ENCODE results near the gene NFASC. TPM values are rescaled to one million over a fixed set of nuclear protein-coding genes. Genes with fewer than 3 reads are reported as not detected.
A peak's percentile ranks its signal among the peaks of the same experiment; 100 is the strongest.

NFASC gene
- total RNA-seq, 5 donors from 2014 or later (not counting 1 experiment from before 2014, with no cell fraction given), result 0.13 to 0.35 (median 0.19) TPM; not detected in 2

DNA sequence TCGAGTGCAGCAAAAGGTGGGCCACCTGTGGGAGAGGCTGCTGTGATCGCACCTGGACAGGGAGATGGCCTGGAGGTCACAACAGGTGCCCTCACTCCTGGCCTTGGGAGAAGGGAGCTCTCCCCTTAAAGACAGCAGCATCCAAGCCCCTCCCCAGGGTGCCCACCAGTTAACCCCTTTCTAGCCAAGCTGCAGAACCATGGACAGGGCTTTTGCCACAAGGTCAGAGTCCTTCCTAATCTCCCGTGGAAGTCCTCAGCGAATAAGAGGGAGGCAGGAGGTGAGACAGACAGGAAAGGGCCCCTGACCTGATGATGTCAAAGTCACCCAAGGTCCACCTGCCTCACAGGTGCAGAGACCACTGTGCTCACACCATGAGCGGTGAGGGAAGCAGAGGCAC is 174.1 kb downstream of the NFASC start:
- Histone ChIP-seq H3K9me3 (no peaks in the 10 kb centered on the region), H3K27me3 (replicated peaks in 1 of 2; ENCODE audit: control insufficient read depth in 2 of 2, extremely low read depth in 1 of 2, insufficient read depth in 2 of 2, low read length in 1 of 2) (peaks cover 5 to 76% of the 10 kb centered on the region in 2 experiments), H3K4me3 (ENCODE audit: control insufficient read depth in 1 of 2, extremely low read depth in 1 of 2, low read length in 1 of 2) (no peak overlapping the region), H3K4me1 (ENCODE audit: control insufficient read depth in 1 of 2, extremely low read depth in 1 of 2, insufficient read depth in 2 of 2, low read length in 2 of 2) (peaks cover 0 to 2% of the 10 kb centered on the region in 2 experiments), H3K27ac (ENCODE audit: low read length) (no peak overlapping the region), H3K36me3 (ENCODE audit: control insufficient read depth in 2 of 2, extremely low read depth in 1 of 2, insufficient read depth in 1 of 2, low read length in 1 of 2) (no peaks in the 10 kb centered on the region)
- ChIA-PET POLR2A (no interaction called here), CTCF (no interaction called here)
- ATAC-seq (replicated peaks in 1 of 4) (no peak), DNase-seq (no peak)
- H3K27me3 Mint-ChIP-seq, result peaks cover 40 to 61% of the 10 kb centered on the region in 2 donors
- no peaks in the 10 kb centered on the region for H3K9me3 Mint-ChIP-seq
- H3K4me3 Mint-ChIP-seq, result no peak overlapping the region
- H3K4me1 Mint-ChIP-seq, result no peaks in the 10 kb centered on the region
- H3K27ac Mint-ChIP-seq, result no peak overlapping the region
- no peaks in the 10 kb centered on the region for H3K36me3 Mint-ChIP-seq
- 45% methylated on average over 3 of the region's 5 CpGs for WGBS (ENCODE audit: insufficient coverage)

- no peaks in the 10 kb centered on the region for H3K9me3 ChIP-seq
- H3K4me3 Mint-ChIP-seq, result no peak overlapping the region
- ChIA-PET CTCF (no interaction called here), POLR2A (no interaction called here)
- no peak overlapping the region for H3K27ac ChIP-seq (ENCODE audit: low read length)
- H3K4me1 ChIP-seq (ENCODE audit: control insufficient read depth in 1 of 2, extremely low read depth in 1 of 2, insufficient read depth in 2 of 2, low read length in 2 of 2), result peaks cover 0 to 2% of the 10 kb centered on the region in 2 experiments
- no peaks in the 10 kb centered on the region for H3K9me3 Mint-ChIP-seq
- peak overlapping the region in 1 of 2 donors; percentile 20 for H3K27ac Mint-ChIP-seq
- no peaks in the 10 kb centered on the region for H3K36me3 Mint-ChIP-seq
- peaks cover 5 to 73% of the 10 kb centered on the region in 2 experiments for H3K27me3 ChIP-seq (replicated peaks in 1 of 2; ENCODE audit: control insufficient read depth in 2 of 2, extremely low read depth in 1 of 2, insufficient read depth in 2 of 2, low read length in 1 of 2)
- DNase-seq (no peak), ATAC-seq (replicated peaks in 1 of 4) (no peak)
- no peaks in the 10 kb centered on the region for H3K36me3 ChIP-seq (ENCODE audit: control insufficient read depth in 2 of 2, extremely low read depth in 1 of 2, insufficient read depth in 1 of 2, low read length in 1 of 2)
- peaks cover 40 to 58% of the 10 kb centered on the region in 2 donors for H3K27me3 Mint-ChIP-seq
- no peaks in the 10 kb centered on the region for H3K4me1 Mint-ChIP-seq
- 45% methylated on average over 9 of the region's 11 CpGs for WGBS (ENCODE audit: insufficient coverage)
- no peak overlapping the region for H3K4me3 ChIP-seq (ENCODE audit: control insufficient read depth in 1 of 2, extremely low read depth in 1 of 2, low read length in 1 of 2)
These were observed 174.5 kb downstream of the NFASC start for GRCh38 chr1:205045146-205045545.

GRCh38 chr1:205046870-205047269 is 176.2 kb downstream of the NFASC start:
- CTCF ChIA-PET, result no interaction called here
- Histone ChIP-seq H3K27ac (ENCODE audit: low read length) (no peak overlapping the region), H3K9me3 (no peaks in the 10 kb centered on the region), H3K4me3 (ENCODE audit: control insufficient read depth in 1 of 2, extremely low read depth in 1 of 2, low read length in 1 of 2) (no peak overlapping the region), H3K36me3 (ENCODE audit: control insufficient read depth in 2 of 2, extremely low read depth in 1 of 2, insufficient read depth in 1 of 2, low read length in 1 of 2) (no peaks in the 10 kb centered on the region), H3K4me1 (ENCODE audit: control insufficient read depth in 1 of 2, extremely low read depth in 1 of 2, insufficient read depth in 2 of 2, low read length in 2 of 2) (peaks cover 0 to 2% of the 10 kb centered on the region in 2 experiments), H3K27me3 (replicated peaks in 1 of 2; ENCODE audit: control insufficient read depth in 2 of 2, extremely low read depth in 1 of 2, insufficient read depth in 2 of 2, low read length in 1 of 2) (peaks cover 5 to 68% of the 10 kb centered on the region in 2 experiments)
- Mint-ChIP-seq H3K9me3 (no peaks in the 10 kb centered on the region), H3K27me3 (peaks cover 32 to 44% of the 10 kb centered on the region in 2 donors), H3K4me3 (no peak overlapping the region), H3K36me3 (no peaks in the 10 kb centered on the region), H3K27ac (no peak overlapping the region), H3K4me1 (no peaks in the 10 kb centered on the region)
- DNase-seq (no peak), ATAC-seq (replicated peaks in 1 of 4) (no peak)
- POLR2A ChIA-PET, result no interaction called here
- 31% methylated on average over 4 of the region's 4 CpGs for WGBS (ENCODE audit: insufficient coverage)

GRCh38 chr1:205047764-205048231 is 177.1 kb downstream of the NFASC start:
- Histone ChIP-seq H3K27ac (ENCODE audit: low read length) (no peak overlapping the region), H3K36me3 (ENCODE audit: control insufficient read depth in 2 of 2, extremely low read depth in 1 of 2, insufficient read depth in 1 of 2, low read length in 1 of 2) (no peaks in the 10 kb centered on the region), H3K27me3 (replicated peaks in 1 of 2; ENCODE audit: control insufficient read depth in 2 of 2, extremely low read depth in 1 of 2, insufficient read depth in 2 of 2, low read length in 1 of 2) (peaks cover 4 to 65% of the 10 kb centered on the region in 2 experiments), H3K9me3 (no peaks in the 10 kb centered on the region), H3K4me1 (ENCODE audit: control insufficient read depth in 1 of 2, extremely low read depth in 1 of 2, insufficient read depth in 2 of 2, low read length in 2 of 2) (peaks cover 0 to under 1% of the 10 kb centered on the region in 2 experiments), H3K4me3 (ENCODE audit: control insufficient read depth in 1 of 2, extremely low read depth in 1 of 2, low read length in 1 of 2) (no peak overlapping the region)
- no peak overlapping the region for H3K4me3 Mint-ChIP-seq
- no peaks in the 10 kb centered on the region for H3K36me3 Mint-ChIP-seq
- H3K9me3 Mint-ChIP-seq, result no peaks in the 10 kb centered on the region
- H3K27me3 Mint-ChIP-seq, result peaks cover 30 to 35% of the 10 kb centered on the region in 2 donors
- CTCF ChIA-PET, result interaction anchor here in 1 of 2 donors (1.1 kb wide), 1 partner anchor 14 kb away, joined by 3 read pairs; no protein-coding TSS in a partner anchor
- POLR2A ChIA-PET, result no interaction called here
- 60% methylated on average over 3 of the region's 5 CpGs for WGBS (ENCODE audit: insufficient coverage)
- no peak for ATAC-seq (replicated peaks in 1 of 4)
- no peak for DNase-seq
- no peak overlapping the region for H3K27ac Mint-ChIP-seq
- no peaks in the 10 kb centered on the region for H3K4me1 Mint-ChIP-seq

- no peak overlapping the region for H3K4me3 Mint-ChIP-seq
- DNase-seq (no peak), ATAC-seq (replicated peaks in 1 of 4) (no peak)
- Histone ChIP-seq H3K4me1 (ENCODE audit: control insufficient read depth in 1 of 2, extremely low read depth in 1 of 2, insufficient read depth in 2 of 2, low read length in 2 of 2) (no peaks in the 10 kb centered on the region), H3K4me3 (ENCODE audit: control insufficient read depth in 1 of 2, extremely low read depth in 1 of 2, low read length in 1 of 2) (no peak overlapping the region), H3K36me3 (ENCODE audit: control insufficient read depth in 2 of 2, extremely low read depth in 1 of 2, insufficient read depth in 1 of 2, low read length in 1 of 2) (no peaks in the 10 kb centered on the region), H3K27me3 (replicated peaks in 1 of 2; ENCODE audit: control insufficient read depth in 2 of 2, extremely low read depth in 1 of 2, insufficient read depth in 2 of 2, low read length in 1 of 2) (peaks cover 4 to 61% of the 10 kb centered on the region in 2 experiments), H3K9me3 (no peaks in the 10 kb centered on the region), H3K27ac (ENCODE audit: low read length) (no peak overlapping the region)
- H3K9me3 Mint-ChIP-seq, result no peaks in the 10 kb centered on the region
- 92% methylated on average over 7 of the region's 9 CpGs for WGBS (ENCODE audit: insufficient coverage)
- H3K4me1 Mint-ChIP-seq, result no peaks in the 10 kb centered on the region
- H3K27ac Mint-ChIP-seq, result no peak overlapping the region
- no peaks in the 10 kb centered on the region for H3K36me3 Mint-ChIP-seq
- peaks cover 32 to 39% of the 10 kb centered on the region in 2 donors for H3K27me3 Mint-ChIP-seq
- CTCF ChIA-PET, result interaction anchor here in 1 of 2 donors (0.5 to 1.1 kb wide), 2 partner anchors 13 to 94 kb away, joined by 3 to 4 read pairs; no protein-coding TSS in a partner anchor
- POLR2A ChIA-PET, result no interaction called here
These were observed 177.7 kb downstream of the NFASC start for GRCh38 chr1:205048382-205048781.

DNA sequence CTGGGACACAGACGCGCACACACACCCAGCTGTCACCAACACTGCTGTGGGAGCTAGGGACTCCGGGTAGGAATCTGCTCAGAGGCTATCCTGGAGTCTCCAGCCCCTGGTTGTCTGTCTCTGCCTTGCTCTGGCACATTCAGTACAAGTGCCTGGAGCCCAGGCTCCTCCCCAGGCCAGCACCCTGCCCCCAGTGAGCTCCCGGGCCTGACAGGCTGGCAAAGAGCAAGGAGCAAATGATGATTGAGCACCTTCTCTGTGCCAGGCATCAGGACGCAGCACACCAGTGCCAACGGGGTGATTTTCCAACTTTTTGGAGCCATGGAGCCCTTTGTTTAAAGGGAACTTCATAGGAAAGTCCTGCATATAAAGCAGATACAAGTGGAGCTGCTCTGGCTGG is 178.8 kb downstream of the NFASC start:
- no peaks in the 10 kb centered on the region for H3K36me3 ChIP-seq (ENCODE audit: control insufficient read depth in 2 of 2, extremely low read depth in 1 of 2, insufficient read depth in 1 of 2, low read length in 1 of 2)
- Mint-ChIP-seq H3K27me3 (peaks cover 33% of the 10 kb centered on the region in 2 donors), H3K36me3 (no peaks in the 10 kb centered on the region), H3K9me3 (no peaks in the 10 kb centered on the region), H3K27ac (no peak overlapping the region), H3K4me1 (no peaks in the 10 kb centered on the region), H3K4me3 (no peak overlapping the region)
- H3K4me1 ChIP-seq (ENCODE audit: control insufficient read depth in 1 of 2, extremely low read depth in 1 of 2, insufficient read depth in 2 of 2, low read length in 2 of 2), result no peaks in the 10 kb centered on the region
- ATAC-seq (replicated peaks in 1 of 4) (no peak), DNase-seq (no peak)
- WGBS (ENCODE audit: insufficient coverage), result 71% methylated on average over 4 of the region's 6 CpGs
- no peaks in the 10 kb centered on the region for H3K9me3 ChIP-seq
- H3K27ac ChIP-seq (ENCODE audit: low read length), result no peak overlapping the region
- H3K27me3 ChIP-seq (replicated peaks in 1 of 2; ENCODE audit: control insufficient read depth in 2 of 2, extremely low read depth in 1 of 2, insufficient read depth in 2 of 2, low read length in 1 of 2), result peaks cover 4 to 55% of the 10 kb centered on the region in 2 experiments
- POLR2A ChIA-PET, result no interaction called here
- no peak overlapping the region for H3K4me3 ChIP-seq (ENCODE audit: control insufficient read depth in 1 of 2, extremely low read depth in 1 of 2, low read length in 1 of 2)
- CTCF ChIA-PET, result interaction anchor here in 1 of 2 donors (0.6 kb wide), 1 partner anchor 504 kb away, joined by 3 read pairs; no protein-coding TSS in a partner anchor
